Vagina (tissue), 2 donors: Measurements from ENCODE around the gene ABCA3.

Experiments
- CTCF ChIP-seq, 3 experiments: fragments of 450-650 bp in 2 of 3; fragments of 200-600 bp in 1 of 3; sonication (generic) in 1 of 3; IDR thresholded peaks; one replicate each; pipeline ENCODE4 v1.5.1; 2017 to 2019; ENCODE audit warnings: antibody characterized with exemption in 3 of 3, mild to moderate bottlenecking in 2 of 3, moderate library complexity in 2 of 3
- POLR2AphosphoS5 ChIP-seq, 2 donors: sonication (generic); formaldehyde crosslinking; IDR thresholded peaks; one replicate each; pipeline ENCODE4 v1.9.0; 2017; ENCODE audit warnings: antibody characterized with exemption in 2 of 2, mild to moderate bottlenecking in 2 of 2, low read depth in 1 of 2; ENCODE audit not compliant: insufficient read depth in 1 of 2

- TF ChIP-seq CTCF (IDR thresholded peaks at IDR 0.05) (no peak), POLR2AphosphoS5 (IDR thresholded peaks at IDR 0.05; ENCODE audit: insufficient read depth in 1 of 2, low read depth in 1 of 2) (no peak)
Observed at GRCh38 chr16:2386990-2387389, 46.5 kb upstream of the ABCA3 start.
